ENCODE measurements around the gene CDC14A. TPM values are rescaled to one million over a fixed set of nuclear protein-coding genes. Genes with fewer than 3 reads are reported as not detected.
A peak's percentile ranks its signal among the peaks of the same experiment; 100 is the strongest.
"Not testable (repeated sequence)": the region's sequence is repeated elsewhere in the genome, so short reads cannot be mapped to it uniquely, and the experiment has no call there.

CDC14A gene
- total RNA-seq, 1 donor from 2014 or later: 5.3 TPM

DNA sequence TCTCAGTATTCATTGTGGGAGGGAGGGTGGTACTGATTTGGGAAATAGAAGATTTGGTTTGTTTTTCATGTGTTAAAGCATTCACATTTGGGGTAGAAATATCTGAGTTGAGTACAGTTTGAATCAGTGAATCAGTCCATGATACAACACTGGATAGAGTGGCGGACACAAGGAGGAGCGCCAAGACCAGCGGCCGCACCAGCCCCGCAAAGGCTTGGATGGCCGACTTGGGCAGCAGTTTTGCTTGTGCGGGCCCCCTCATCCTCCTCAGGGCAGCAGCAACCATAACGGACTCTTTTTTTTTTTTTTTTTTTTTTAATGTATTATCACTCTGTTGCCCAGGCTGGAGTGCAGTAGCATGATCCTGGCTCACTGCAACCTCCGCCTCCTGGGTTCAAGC, 20.0 kb upstream of the CDC14A start:
- no peak for DNase-seq (ENCODE audit: low read depth in 2 of 2)

DNA sequence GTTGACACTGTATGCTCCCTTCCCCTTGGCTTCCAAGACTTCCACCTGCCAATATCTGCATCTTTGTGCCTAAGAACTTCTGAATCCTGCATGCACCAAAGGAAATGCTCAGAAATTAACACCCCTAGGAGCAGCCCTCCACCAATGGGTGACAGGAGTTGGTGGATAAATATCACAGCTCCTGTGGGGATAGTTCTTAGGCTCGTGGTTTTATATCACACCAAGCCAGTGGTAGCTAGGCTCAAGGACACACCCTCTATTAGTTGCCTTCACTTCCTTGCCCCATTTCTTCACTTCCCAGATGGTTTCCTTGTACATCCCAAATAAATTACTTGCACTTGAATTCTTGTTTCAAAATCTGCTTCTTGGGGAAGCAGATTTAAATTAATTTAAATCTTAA, 16.9 kb upstream of the CDC14A start:
- DNase-seq (ENCODE audit: low read depth in 2 of 2): no peak

DNA sequence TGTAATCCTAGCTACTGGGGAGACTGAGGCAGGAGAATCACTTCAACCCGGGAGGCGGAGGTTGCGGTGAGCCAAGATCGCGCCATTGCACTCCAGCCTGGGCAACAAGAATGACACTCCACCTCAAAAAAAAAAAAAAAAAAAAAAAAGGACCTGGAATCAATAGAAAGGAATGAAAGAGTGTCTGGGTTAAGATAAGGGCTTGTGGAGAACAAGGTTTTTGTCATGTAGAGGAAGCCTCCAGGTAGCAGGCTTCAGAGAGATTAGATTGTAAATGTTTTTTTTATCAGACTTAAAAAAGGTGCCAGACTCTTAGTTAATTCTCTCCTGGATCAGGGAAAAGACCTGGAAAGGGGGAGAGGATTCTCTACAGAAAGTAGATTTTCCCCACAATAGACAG, 14.4 kb upstream of the CDC14A start:
- DNase-seq (ENCODE audit: low read depth in 2 of 2): not testable (repeated sequence)

DNA sequence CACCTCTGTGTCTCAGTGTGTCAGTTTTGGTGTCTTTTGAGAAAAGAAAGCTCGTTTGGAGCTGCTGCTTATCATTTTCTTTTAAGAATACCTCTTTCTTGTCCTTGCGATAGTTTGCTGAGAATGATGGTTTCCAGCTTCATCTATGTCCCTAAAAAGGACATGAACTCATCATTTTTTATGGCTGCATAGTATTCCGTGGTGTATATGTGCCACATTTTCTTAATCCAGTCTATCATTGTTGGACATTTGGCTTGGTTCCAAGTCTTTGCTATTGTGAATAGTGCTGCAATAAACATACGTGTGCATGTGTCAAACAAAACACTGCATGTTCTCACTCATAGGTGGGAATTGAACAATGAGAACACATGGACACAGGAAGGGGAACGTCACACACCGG, 12.6 kb upstream of the CDC14A start:
- DNase-seq (ENCODE audit: low read depth in 2 of 2): not testable (repeated sequence)

DNA sequence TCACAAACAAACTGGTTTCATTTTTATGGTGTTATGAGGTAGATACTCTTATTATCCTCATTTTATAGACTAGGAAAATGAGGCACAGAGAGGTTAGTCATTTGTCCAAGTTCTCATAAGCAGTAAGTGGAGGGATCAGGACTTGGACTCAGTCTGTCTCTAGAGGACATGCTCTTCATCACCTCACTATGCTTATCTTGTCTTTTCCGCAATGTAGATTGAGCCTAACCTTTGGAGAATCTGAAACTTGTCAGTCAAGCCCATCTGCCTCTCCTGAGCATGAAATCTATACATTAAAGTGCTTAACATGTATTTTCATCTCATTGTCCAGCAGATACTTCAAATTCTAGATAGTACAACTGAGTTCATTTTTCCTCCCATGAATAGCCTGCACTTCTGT, 11.8 kb upstream of the CDC14A start:
- DNase-seq (ENCODE audit: low read depth in 2 of 2): no peak

DNA sequence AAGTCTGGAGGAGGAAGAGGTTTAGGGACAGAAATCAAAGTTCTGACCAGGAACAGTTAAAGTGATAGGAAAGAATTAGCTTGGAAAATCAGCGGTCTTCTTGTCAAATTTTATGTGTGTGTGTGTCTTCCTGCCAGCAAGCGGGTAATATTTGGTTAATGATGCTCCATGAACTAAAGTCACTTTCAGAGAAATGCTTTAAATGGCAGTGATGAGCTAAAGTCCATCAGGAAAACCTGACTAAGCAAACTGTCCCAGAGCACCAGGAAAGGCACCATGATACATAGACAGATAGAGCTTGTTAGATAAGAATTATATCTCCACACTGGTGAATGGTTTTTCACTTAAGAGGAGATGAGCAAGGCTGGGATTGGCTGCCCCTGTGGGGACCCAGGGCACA, 10.0 kb upstream of the CDC14A start:
- no peak for DNase-seq (ENCODE audit: low read depth in 2 of 2)

DNA sequence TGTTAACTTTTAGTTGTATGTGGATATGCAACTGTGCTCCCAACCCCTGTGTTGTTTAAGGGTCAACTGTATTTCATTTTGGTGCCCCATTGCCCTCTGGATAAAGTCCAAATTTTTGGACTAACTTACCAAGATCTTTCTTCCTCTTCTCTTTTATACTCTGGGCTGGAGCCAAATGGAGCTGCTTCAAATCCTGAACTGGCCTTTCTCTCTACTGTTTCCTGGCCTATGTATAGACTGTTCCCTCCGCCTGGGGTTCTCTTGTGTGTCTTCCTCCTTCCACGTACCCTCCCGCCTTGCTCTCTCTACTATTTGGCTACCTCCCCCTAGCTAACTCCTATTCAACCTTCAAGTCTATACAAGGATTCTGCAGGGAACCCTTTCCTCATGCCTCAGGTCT, 8.4 kb upstream of the CDC14A start:
- DNase-seq (ENCODE audit: low read depth in 2 of 2): no peak

DNA sequence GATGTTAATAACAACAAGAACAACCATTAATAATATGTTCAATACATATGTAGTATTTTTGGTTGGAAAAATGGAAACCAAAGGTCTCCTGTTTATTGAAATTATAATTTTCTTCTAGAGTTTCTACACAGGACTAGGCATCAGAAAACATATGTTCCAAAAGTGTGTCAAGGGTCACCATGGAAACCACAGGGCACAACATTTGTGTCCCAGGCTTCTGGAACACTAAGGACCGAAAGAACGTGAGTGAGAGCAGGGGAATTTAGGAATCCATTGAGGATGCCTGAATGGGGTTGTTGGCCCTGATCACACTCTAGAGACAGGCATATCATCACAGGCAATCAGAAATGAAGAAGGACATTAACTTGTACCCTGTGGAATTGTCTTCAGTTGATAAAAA, 7.5 kb upstream of the CDC14A start:
- no peak for DNase-seq (ENCODE audit: low read depth in 2 of 2)

DNA sequence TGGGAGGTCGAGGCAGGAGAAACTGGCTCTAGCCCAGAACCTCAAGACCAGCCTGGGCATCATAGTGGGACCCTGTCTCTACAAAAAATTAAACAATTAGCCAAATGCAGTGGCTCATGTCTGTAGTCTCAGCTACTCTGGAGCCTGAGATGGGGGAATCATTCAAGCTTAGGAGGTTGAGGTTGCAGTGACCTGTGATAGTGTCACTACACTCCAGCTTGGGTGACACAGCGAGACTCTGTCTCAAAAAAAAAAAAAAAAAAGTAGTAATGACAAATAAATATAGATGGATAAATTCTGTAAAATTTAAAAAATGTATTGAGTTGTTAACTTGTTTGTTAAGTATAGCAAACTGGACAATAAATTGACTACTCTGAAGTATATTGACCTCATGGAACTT, 5.9 kb upstream of the CDC14A start:
- no peak for DNase-seq (ENCODE audit: low read depth in 2 of 2)

DNA sequence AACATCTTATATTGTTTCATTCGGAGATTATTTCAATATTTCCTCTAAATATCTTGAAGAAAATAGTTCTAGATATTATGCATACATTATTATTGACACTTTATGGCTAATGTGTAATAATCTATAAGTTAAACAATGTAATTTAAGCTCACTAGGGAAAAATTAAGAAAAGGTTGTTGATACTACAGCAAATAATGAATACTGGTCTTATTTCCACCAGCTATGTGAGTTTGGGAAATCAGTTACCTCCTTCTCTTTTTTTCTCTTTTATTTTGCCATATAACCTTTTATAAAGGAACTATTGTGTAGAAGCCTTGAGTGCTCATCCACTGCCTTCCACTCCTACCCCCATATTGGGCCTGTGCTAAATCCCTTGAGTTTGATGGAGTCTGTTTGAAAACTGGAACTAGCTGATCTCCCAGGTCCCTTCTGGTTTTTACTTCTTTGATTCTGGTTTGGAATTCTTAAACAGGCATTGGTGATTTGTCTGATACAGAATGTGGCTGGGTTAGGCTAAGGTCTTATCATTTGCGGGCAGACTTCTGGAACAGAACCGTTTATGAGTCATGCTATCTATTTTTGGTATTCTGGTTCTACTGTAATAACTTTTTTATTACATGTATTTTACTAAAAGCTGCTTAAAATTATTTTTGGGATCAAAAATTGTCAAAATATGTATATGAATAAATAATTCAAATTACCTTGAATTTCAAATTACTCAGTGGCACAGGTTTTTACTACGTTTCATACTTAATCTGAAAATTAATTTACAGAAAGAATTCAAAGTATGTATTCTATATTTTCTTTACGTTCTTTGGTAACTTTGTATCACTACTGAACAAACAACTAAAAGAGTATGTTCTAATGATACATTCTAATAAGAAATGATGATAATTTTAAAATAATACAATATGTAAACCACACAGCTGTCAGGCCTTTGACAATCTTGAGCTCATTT, 5.0 kb upstream of the CDC14A start:
- no peak for DNase-seq (ENCODE audit: low read depth in 2 of 2)

DNA sequence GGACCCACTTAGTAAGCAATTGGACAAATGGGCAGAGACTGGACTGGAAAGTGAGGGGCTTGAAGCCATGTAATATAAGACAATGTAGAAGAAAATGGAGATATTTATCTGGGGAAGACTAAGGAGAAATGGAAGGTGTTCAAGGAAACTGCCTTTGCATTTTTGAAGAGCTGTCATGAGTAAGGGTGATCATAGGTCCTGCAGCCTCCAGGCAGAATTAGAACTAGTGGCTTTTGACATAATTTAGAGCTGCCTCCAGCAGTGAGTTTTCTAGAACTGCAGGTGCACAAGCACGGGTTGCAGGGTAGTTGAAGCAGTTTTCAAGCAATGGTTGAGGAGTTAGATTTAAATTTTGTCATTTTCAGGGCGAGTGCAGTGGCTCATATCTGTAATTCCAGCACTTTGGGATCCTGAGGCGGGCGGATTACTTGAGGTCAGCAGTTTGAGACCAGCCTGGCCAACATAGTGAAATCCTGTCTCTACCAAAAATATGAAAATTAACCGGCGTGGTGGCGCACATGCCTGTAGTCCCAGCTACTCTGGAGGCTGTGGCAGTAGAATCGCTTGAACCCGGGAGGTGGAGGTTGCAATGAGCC, 3.7 kb upstream of the CDC14A start:
- DNase-seq (ENCODE audit: low read depth in 2 of 2): no peak

DNA sequence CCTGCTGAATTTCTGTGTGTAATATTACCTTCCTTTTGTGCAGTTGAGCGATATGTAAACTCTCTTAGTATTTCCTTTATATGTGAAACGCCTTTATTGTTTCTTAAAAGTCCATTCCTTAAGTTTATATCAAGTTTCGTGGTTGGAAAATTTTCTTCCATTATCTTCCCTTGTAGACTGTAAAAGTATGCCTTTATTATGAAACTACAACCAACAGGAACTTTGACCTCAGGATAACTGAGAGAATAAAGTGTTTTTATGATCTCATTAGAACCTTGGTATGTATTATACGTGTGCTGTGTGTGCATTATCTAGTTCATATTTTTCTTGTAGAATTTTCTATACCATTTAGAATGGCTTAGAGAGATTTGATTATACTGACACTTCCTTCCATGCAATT, 3.1 kb upstream of the CDC14A start:
- DNase-seq (ENCODE audit: low read depth in 2 of 2): no peak

DNA sequence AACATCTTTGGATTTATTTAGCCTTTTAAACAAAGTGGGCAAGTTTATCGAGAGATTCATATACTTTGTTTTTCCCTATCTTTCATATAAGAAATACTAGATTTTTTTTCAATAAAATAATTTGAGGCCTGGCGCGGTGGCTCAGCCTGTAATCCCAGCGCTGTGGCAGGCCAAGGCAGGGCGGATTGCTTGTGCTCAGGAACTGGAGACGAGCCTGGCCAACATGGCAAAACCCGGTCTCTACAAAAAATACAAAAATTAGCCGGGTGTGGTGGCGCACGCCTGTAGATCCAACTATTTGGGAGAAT, 1.6 kb upstream of the CDC14A start:
- no peak for DNase-seq (ENCODE audit: low read depth in 2 of 2)

DNA sequence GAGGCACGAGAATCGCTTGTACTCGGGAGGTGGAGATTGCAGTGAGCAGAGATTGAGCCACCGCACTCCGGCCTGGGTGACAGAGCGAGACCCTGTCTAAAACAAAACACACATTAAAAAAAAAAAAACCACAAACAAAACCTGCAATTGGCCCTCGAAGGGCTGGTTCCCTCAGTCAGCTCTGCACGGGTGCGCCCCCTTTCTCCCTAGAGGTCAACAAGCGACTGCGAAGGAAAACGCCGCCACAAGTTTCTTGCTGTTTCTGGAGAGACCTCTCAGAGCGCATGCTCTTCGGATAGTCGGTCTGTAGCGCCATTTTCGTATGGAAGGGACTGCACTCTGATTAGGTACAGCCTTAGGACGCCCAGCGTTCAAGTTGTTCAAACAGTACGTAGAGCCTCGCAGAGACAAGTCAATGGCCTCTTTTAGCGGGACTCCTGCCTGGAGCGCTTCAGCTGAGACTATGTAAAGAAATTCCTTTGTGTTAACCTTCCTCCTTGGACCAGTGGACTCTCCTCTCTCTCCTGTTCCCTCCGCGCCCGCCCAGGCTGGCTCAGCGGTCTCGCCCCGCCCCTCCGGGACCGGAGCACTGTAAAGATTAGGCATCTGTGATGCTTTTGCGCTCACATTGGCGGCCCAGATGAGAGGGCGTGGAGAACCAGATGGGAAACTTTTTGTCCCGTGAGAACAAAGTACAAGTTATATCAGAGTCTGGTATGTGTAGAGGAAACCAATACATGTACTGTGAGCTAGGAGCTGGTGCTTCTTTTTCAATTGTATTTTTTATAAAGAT, 1.0 kb upstream of the CDC14A start:
- peak; percentile 76 to 94 for DNase-seq (ENCODE audit: low read depth in 2 of 2)

DNA sequence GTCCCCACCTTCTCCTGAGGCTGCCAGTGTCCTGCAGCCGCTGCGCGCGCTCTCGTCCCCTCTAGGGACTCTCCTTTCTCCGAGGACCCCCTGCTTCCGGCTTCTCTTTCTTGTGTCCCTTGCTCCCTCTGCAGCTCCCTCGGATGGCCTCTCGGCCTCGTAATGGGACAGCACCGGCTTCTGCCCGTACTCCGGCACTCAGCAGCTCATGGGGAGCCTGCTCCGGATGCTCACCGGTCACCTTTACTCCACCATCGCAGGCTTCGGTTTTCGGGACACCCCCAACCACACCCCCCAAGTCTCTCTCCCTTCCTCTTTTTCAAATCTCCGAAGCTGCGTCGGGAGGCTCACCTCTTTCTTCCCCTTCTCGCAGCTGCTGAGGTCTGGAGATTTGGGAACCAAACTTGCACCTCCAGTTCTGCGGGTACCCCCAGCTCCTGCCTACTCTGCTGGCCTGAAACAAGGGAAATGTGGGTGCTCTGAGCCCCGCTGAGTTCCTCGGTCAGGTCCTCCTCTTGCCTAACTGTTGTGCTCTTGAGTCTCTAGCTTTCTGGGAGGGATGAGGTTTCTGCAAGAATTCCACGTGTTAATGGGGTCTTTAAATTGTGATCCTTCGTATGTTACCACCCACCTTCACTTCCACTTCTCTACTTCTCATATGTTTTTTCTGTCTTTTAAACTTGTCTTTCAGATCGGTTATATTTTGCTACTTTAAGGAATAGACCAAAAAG, 930 bp downstream of the CDC14A start:
- no peak for DNase-seq (ENCODE audit: low read depth in 2 of 2)

DNA sequence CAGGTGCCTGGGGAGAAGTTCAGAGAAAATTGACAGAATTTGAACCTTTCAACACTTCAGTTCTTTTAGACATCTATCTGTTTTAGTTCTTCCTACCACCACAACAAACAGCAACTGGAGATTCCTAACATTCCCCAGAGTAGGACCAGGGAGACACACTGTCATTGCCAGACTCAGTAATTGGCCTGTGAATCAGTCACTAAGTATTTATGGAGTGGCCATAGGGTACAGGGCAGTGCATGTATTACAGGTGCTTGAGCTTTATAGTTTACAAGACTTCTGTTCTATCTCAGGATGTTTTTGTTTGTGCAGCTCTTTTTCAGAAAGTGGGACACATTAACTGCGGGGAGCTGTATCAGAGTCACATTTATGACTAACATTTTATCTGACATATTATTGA, 1.7 kb downstream of the CDC14A start:
- peak; percentile 34 to 65 for DNase-seq (ENCODE audit: low read depth in 2 of 2)

DNA sequence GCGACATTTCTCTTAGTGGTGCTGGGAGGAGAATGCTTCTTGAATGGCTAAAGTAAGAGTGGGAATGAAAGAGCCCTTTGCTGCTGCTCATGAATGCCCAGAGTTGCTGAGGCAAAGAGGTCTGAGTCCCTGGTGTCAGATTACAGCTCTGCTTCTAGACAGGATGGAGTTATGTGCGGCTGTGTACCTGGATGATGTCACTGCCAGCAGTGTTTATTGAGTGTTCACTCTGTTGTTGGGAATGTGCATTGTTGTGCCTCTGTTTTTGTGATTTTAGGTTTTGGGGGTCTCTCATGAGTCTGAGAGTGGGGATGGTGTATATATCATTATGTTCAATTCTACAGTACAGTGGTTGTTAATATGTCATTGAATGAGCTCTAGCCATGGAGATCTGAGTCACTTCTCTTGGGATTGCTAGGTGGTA, 2.7 kb downstream of the CDC14A start:
- DNase-seq (ENCODE audit: low read depth in 2 of 2): peak; percentile 12 to 74

DNA sequence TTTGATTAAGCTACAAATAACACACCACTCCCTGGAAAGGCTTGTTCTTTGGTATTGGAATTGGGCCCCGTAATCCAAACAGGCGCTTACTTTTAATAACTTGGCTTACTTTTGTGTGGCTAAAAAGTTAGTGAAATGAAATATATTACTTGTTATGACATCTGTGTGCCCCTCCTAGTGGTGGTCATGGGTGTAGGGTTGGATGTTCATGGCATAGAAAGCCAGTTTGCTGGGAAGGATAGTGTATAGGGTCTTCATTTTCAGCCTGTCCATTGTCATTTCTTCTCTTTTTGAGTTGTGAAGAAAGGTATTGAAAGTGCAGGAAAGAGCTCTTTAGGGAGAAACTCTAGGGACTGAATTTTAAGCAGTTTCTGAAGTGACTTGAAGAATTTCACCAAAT, 5.9 kb downstream of the CDC14A start:
- peak; percentile 49 to 63 for DNase-seq (ENCODE audit: low read depth in 2 of 2)

DNA sequence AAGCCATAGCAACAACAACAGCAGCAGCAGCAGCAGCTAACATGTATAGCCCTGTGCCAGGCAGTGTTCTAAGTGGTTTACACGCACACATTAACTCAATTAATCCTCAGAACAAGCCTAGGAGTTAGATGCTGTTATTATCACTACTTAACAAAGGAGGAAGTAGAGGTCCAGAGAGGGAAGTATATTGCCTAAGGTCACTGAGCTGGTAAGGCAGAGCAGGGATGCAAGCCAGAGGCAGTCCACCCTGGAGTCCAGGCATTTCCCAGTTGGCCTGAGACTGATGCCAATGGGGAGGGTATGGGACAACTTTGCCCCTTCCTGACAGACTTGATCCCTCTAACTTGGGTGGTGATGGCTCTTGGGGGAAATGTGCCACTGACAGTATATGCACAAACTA, 6.8 kb downstream of the CDC14A start:
- DNase-seq (ENCODE audit: low read depth in 2 of 2): no peak

DNA sequence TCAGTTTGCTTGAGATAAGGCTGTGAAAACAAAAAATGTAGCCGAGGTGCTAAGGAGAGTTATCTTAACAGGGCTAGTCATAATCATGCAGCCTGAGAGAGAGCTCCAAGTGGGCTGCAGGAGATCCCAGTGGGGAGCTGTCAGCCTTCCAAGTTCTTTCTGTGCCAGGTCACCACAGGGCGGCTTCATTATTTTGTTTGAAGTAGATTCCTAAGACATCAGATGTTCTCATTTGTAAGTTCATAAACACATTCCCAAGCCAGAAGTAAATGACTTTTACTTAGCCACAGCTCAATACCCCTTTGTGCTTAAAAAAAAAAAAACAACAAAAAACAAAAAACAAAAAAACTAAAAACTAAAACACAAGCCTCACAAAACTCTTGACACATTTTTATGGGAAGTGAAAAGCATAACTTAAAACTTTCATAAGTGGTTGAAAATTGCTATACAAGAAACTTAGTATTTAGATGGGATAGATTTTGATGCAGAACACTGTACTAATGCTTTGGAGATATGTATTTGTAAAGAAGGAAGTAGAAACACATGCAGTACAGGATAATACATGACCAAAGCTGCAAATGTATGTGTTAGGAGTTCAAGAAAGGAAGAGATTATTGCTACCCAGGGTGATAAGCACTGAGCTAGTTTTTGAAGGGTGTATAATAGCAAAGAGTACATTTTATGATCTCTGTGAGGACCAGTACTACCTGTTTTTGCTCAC, 8.6 kb downstream of the CDC14A start:
- DNase-seq (ENCODE audit: low read depth in 2 of 2): peak in 1 of 2 donors; percentile 56

DNA sequence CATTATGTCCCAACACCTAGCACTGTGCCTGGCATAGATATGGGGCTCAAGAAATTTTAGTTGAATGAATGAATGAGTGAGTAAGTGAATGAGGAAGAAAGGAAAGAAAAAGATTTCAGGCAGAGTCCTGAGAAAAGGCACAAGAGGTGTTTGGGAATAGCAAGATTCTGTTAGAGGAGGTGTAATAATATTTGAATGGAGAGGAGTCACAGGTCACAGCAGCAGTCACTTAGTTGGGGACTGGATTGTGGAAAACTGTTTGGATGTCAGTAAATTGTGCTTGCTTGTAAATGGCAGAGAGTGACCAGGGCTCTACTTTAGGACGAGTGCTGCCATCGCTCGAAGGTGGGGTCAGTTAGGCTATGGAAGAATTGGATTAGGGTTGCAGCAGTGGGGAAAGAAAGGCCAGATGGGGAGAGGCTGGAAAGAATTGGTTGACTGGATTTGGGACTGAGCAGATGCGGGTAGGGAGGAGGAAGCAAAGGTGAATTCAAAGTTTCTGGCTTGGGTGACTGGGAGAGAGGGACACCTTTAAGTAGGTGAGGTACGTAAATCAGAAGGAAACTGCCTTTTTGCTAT, 9.3 kb downstream of the CDC14A start:
- no peak for DNase-seq (ENCODE audit: low read depth in 2 of 2)

Measured in dermis microvascular lymphatic vessel endothelial cell (primary cell).